ENCODE data around the gene KCNQ4.

KCNQ4 gene

GRCh38 chr1:40796939-40797667 lies 13.5 kb downstream of the KCNQ4 start:
- H4K20me1 ChIP-seq (ENCODE audit: insufficient read depth, low read length), result no peaks in the 10 kb centered on the region
- no peaks in the 10 kb centered on the region for H3K36me3 ChIP-seq (ENCODE audit: insufficient read depth, low read length)
- H3K27me3 ChIP-seq (ENCODE audit: insufficient read depth, low read length), result peaks cover 5% of the 10 kb centered on the region; the same call in 1 of the 2 replicates
- no peaks in the 10 kb centered on the region for H3K79me2 ChIP-seq (ENCODE audit: insufficient read depth, low read length)
- H2AFZ ChIP-seq (ENCODE audit: low read length), result no peak overlapping the region
- H3F3A ChIP-seq (ENCODE audit: insufficient read depth, low read length), result no peaks in the 10 kb centered on the region
- peaks cover 22% of the 10 kb centered on the region for H3K4me1 ChIP-seq (ENCODE audit: insufficient read depth, low read length, severe bottlenecking)
- no peaks in the 10 kb centered on the region for H3K9me3 ChIP-seq (ENCODE audit: low read length)
- H3K4me3 ChIP-seq (ENCODE audit: low read depth, low read length, poor library complexity, severe bottlenecking), result no peak overlapping the region
- H3K27ac ChIP-seq (ENCODE audit: low read depth, low read length, poor library complexity, severe bottlenecking), result no peak overlapping the region
- no peak for TF ChIP-seq CTCF (IDR thresholded peaks at IDR 0.05; ENCODE audit: low read length)
- no peak for TF ChIP-seq EZH2 (IDR thresholded peaks at IDR 0.05; ENCODE audit: borderline replicate concordance, low read length)
- no peak overlapping the region for H3K4me2 ChIP-seq (ENCODE audit: low read length)
- H3K9me2 ChIP-seq (ENCODE audit: low read depth, low read length), result no peaks in the 10 kb centered on the region
- H3K9ac ChIP-seq (ENCODE audit: low read length), result no peak overlapping the region

GRCh38 chr1:40797668-40798010 lies 14.1 kb downstream of the KCNQ4 start:
- H3K79me2 ChIP-seq (ENCODE audit: insufficient read depth, low read length), result no peaks in the 10 kb centered on the region
- no peak overlapping the region for H3K4me3 ChIP-seq (ENCODE audit: low read depth, low read length, poor library complexity, severe bottlenecking)
- no peak overlapping the region for H3K4me2 ChIP-seq (ENCODE audit: low read length)
- H3K9me3 ChIP-seq (ENCODE audit: low read length), result no peaks in the 10 kb centered on the region
- TF ChIP-seq CTCF (IDR thresholded peaks at IDR 0.05; ENCODE audit: low read length), result no peak
- TF ChIP-seq EZH2 (IDR thresholded peaks at IDR 0.05; ENCODE audit: borderline replicate concordance, low read length), result no peak
- no peaks in the 10 kb centered on the region for H4K20me1 ChIP-seq (ENCODE audit: insufficient read depth, low read length)
- no peaks in the 10 kb centered on the region for H3K9me2 ChIP-seq (ENCODE audit: low read depth, low read length)
- no peak overlapping the region for H2AFZ ChIP-seq (ENCODE audit: low read length)
- peaks cover 5% of the 10 kb centered on the region; the same call in 1 of the 2 replicates for H3K27me3 ChIP-seq (ENCODE audit: insufficient read depth, low read length)
- peaks cover 25% of the 10 kb centered on the region for H3K4me1 ChIP-seq (ENCODE audit: insufficient read depth, low read length, severe bottlenecking)
- H3F3A ChIP-seq (ENCODE audit: insufficient read depth, low read length), result no peaks in the 10 kb centered on the region
- H3K9ac ChIP-seq (ENCODE audit: low read length), result no peak overlapping the region
- no peak overlapping the region for H3K27ac ChIP-seq (ENCODE audit: low read depth, low read length, poor library complexity, severe bottlenecking)
- H3K36me3 ChIP-seq (ENCODE audit: insufficient read depth, low read length), result no peaks in the 10 kb centered on the region

- no peak for TF ChIP-seq CTCF (IDR thresholded peaks at IDR 0.05; ENCODE audit: low read length)
- TF ChIP-seq EZH2 (IDR thresholded peaks at IDR 0.05; ENCODE audit: borderline replicate concordance, low read length), result no peak
- Histone ChIP-seq H3K4me1 (ENCODE audit: insufficient read depth, low read length, severe bottlenecking) (peaks cover 26% of the 10 kb centered on the region), H3K9me2 (ENCODE audit: low read depth, low read length) (no peaks in the 10 kb centered on the region), H2AFZ (ENCODE audit: low read length) (no peak overlapping the region), H3K4me3 (ENCODE audit: low read depth, low read length, poor library complexity, severe bottlenecking) (no peak overlapping the region), H4K20me1 (ENCODE audit: insufficient read depth, low read length) (no peaks in the 10 kb centered on the region), H3K9me3 (ENCODE audit: low read length) (no peaks in the 10 kb centered on the region), H3K36me3 (ENCODE audit: insufficient read depth, low read length) (no peaks in the 10 kb centered on the region), H3K9ac (ENCODE audit: low read length) (no peak overlapping the region), H3K79me2 (ENCODE audit: insufficient read depth, low read length) (no peaks in the 10 kb centered on the region), H3K27me3 (ENCODE audit: insufficient read depth, low read length) (peaks cover 5% of the 10 kb centered on the region; the same call in 1 of the 2 replicates), H3K4me2 (ENCODE audit: low read length) (no peak overlapping the region), H3F3A (ENCODE audit: insufficient read depth, low read length) (no peaks in the 10 kb centered on the region), H3K27ac (ENCODE audit: low read depth, low read length, poor library complexity, severe bottlenecking) (no peak overlapping the region)
These were observed 15.0 kb downstream of the KCNQ4 start for GRCh38 chr1:40798366-40799281.
